Measurements from ENCODE around the gene HDX. TPM values are rescaled to one million over a fixed set of nuclear protein-coding genes. Genes with fewer than 3 reads are reported as not detected.

HDX gene
- total and polyA plus RNA-seq, 2 experiments from 2014 or later: 15.3 to 16.3 TPM

DNA sequence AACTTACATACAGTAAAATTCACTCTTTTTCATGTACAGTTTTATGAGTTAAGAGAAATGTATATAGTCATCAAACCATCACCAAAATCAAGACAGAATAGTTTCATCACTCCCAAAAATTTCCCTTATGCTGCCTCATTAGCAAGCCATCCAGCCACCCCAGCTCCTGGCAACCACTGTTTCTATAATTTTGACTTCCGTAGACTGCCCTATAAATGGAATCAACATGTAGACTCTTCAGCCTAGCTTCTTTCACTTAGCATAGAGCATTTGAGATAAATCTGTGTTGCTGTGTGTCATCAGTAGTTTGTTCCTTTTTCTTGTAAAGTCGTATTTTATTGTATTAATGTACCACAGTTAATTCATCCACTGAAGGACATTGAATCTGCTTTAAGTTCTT is 23.2 kb downstream of the HDX start (continued):
- no peak for TF ChIP-seq NANOG (IDR thresholded peaks at IDR 0.05; ENCODE audit: borderline replicate concordance)
- no peak for TF ChIP-seq EZH2phosphoT487 (IDR thresholded peaks at IDR 0.05; ENCODE audit: unreplicated experiment)
- TF ChIP-seq POLR2AphosphoS5 (IDR thresholded peaks at IDR 0.05; ENCODE audit: low read depth): no peak
- TF ChIP-seq ZNF114 (CRISPR knock-in tag; IDR thresholded peaks at IDR 0.05): no peak
- TF ChIP-seq, protein P1, sequence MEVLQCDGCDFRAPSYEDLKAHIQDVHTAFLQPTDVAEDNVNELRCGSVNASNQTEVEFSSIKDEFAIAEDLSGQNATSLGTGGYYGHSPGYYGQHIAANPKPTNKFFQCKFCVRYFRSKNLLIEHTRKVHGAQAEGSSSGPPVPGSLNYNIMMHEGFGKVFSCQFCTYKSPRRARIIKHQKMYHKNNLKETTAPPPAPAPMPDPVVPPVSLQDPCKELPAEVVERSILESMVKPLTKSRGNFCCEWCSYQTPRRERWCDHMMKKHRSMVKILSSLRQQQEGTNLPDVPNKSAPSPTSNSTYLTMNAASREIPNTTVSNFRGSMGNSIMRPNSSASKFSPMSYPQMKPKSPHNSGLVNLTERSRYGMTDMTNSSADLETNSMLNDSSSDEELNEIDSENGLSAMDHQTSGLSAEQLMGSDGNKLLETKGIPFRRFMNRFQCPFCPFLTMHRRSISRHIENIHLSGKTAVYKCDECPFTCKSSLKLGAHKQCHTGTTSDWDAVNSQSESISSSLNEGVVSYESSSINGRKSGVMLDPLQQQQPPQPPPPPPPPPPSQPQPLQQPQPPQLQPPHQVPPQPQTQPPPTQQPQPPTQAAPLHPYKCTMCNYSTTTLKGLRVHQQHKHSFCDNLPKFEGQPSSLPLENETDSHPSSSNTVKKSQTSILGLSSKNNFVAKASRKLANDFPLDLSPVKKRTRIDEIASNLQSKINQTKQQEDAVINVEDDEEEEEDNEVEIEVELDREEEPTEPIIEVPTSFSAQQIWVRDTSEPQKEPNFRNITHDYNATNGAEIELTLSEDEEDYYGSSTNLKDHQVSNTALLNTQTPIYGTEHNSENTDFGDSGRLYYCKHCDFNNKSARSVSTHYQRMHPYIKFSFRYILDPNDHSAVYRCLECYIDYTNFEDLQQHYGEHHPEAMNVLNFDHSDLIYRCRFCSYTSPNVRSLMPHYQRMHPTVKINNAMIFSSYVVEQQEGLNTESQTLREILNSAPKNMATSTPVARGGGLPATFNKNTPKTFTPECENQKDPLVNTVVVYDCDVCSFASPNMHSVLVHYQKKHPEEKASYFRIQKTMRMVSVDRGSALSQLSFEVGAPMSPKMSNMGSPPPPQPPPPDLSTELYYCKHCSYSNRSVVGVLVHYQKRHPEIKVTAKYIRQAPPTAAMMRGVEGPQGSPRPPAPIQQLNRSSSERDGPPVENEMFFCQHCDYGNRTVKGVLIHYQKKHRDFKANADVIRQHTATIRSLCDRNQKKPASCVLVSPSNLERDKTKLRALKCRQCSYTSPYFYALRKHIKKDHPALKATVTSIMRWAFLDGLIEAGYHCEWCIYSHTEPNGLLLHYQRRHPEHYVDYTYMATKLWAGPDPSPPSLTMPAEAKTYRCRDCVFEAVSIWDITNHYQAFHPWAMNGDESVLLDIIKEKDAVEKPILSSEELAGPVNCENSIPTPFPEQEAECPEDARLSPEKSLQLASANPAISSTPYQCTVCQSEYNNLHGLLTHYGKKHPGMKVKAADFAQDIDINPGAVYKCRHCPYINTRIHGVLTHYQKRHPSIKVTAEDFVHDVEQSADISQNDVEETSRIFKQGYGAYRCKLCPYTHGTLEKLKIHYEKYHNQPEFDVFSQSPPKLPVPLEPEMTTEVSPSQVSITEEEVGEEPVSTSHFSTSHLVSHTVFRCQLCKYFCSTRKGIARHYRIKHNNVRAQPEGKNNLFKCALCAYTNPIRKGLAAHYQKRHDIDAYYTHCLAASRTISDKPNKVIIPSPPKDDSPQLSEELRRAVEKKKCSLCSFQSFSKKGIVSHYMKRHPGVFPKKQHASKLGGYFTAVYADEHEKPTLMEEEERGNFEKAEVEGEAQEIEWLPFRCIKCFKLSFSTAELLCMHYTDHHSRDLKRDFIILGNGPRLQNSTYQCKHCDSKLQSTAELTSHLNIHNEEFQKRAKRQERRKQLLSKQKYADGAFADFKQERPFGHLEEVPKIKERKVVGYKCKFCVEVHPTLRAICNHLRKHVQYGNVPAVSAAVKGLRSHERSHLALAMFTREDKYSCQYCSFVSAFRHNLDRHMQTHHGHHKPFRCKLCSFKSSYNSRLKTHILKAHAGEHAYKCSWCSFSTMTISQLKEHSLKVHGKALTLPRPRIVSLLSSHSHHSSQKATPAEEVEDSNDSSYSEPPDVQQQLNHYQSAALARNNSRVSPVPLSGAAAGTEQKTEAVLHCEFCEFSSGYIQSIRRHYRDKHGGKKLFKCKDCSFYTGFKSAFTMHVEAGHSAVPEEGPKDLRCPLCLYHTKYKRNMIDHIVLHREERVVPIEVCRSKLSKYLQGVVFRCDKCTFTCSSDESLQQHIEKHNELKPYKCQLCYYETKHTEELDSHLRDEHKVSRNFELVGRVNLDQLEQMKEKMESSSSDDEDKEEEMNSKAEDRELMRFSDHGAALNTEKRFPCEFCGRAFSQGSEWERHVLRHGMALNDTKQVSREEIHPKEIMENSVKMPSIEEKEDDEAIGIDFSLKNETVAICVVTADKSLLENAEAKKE (CRISPR knock-in tag; IDR thresholded peaks at IDR 0.05): no peak
- TF ChIP-seq CREB1 (CRISPR knock-in tag; IDR thresholded peaks at IDR 0.05; ENCODE audit: low read depth): no peak
- no peak for TF ChIP-seq JUNB (IDR thresholded peaks at IDR 0.05; ENCODE audit: unreplicated experiment)

DNA sequence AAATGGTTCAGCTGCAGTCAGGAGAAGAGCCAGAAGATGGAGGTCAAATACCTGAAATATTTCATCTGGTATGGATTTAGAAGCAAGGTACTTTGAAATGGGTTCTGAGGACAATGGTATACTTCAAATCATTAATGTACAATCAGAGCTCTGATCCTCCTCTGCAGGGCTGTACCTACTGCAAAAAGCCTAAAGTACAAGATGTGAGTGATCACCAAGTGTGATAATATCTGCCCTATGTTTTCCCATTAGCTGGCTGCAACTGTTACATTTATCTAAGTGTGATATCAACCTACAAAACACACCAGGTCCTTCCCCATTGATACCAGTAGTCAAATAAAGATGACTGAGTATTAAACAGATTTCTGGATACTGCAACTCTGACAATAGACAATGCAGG is 25.1 kb downstream of the HDX start:
- no peaks in the 10 kb centered on the region for H4K20me1 ChIP-seq (replicated peaks; ENCODE audit: insufficient read depth)
- H2AFZ ChIP-seq: no peak overlapping the region
- H3K4me2 ChIP-seq: no peak overlapping the region
- peaks cover 8% of the 10 kb centered on the region; the same call in 2 of the 3 replicates for H3K36me3 Mint-ChIP-seq (ENCODE audit: low read depth)
- DNase-seq (ENCODE audit: low spot score): no peak
- no peaks in the 10 kb centered on the region for H3K27me3 ChIP-seq (ENCODE audit: insufficient read depth)
- H3F3A ChIP-seq (replicated peaks; ENCODE audit: low read depth): no peaks in the 10 kb centered on the region
- no peaks in the 10 kb centered on the region for H3K27me3 Mint-ChIP-seq (ENCODE audit: insufficient read depth, low read depth, poor library complexity)
- no peaks in the 10 kb centered on the region for H3K9me2 ChIP-seq (ENCODE audit: insufficient read depth)
- peaks cover under 1% of the 10 kb centered on the region; the same call in 1 of the 3 replicates for H3K9me3 Mint-ChIP-seq
- H3K79me2 ChIP-seq (replicated peaks; ENCODE audit: insufficient read depth): no peaks in the 10 kb centered on the region
- TF ChIP-seq EZH2 (IDR thresholded peaks at IDR 0.05; ENCODE audit: low read depth, unreplicated experiment): no peak
- H3K27ac Mint-ChIP-seq: no peak overlapping the region
- H3K4me3 Mint-ChIP-seq: no peak overlapping the region
- H3K4me1 Mint-ChIP-seq: no peaks in the 10 kb centered on the region
- H3K4me3 ChIP-seq: no peak overlapping the region
- H3K4me1 ChIP-seq (ENCODE audit: insufficient read depth): no peaks in the 10 kb centered on the region
- H3K36me3 ChIP-seq (ENCODE audit: insufficient read depth): no peaks in the 10 kb centered on the region
- H3K27ac ChIP-seq (ENCODE audit: low read depth): no peak overlapping the region
- no peak for ATAC-seq
